ENCODE measurements around the gene PPM1F. TPM values are rescaled to one million over a fixed set of nuclear protein-coding genes. Genes with fewer than 3 reads are reported as not detected.
"Not testable (repeated sequence)": the region's sequence is repeated elsewhere in the genome, so short reads cannot be mapped to it uniquely, and the experiment has no call there.

The PPM1F gene
- total RNA-seq, 1 donor from 2014 or later = 17.5 TPM

- no peaks in the 10 kb centered on the region for H3K36me3 ChIP-seq
- intact Hi-C loops (cut with micrococcal nuclease) = no loop called here
- DNase-seq = no peak
- H3K27ac ChIP-seq (replicated peaks) = no peak overlapping the region
- H3K9me3 ChIP-seq (replicated peaks) = no peaks in the 10 kb centered on the region
- H3K27me3 ChIP-seq (ENCODE audit: low read depth) = no peaks in the 10 kb centered on the region
- H3K4me3 ChIP-seq = no peak overlapping the region
- no peak for TF ChIP-seq CTCF (IDR thresholded peaks at IDR 0.05; ENCODE audit: borderline replicate concordance)
- H3K4me1 ChIP-seq = no peaks in the 10 kb centered on the region
Observed at GRCh38 chr22:21904250-21904789, 48.3 kb downstream of the PPM1F start.

GRCh38 chr22:21903283-21903682 is 49.4 kb downstream of the PPM1F start:
- no peak for DNase-seq
- no peaks in the 10 kb centered on the region for H3K27me3 ChIP-seq (ENCODE audit: low read depth)
- H3K4me3 ChIP-seq = no peak overlapping the region
- no peaks in the 10 kb centered on the region for H3K4me1 ChIP-seq
- intact Hi-C loops (cut with micrococcal nuclease) = no loop called here
- TF ChIP-seq CTCF (IDR thresholded peaks at IDR 0.05; ENCODE audit: borderline replicate concordance) = no peak
- no peaks in the 10 kb centered on the region for H3K9me3 ChIP-seq (replicated peaks)
- H3K27ac ChIP-seq (replicated peaks) = no peak overlapping the region
- H3K36me3 ChIP-seq = no peaks in the 10 kb centered on the region

- no peak overlapping the region for H3K4me3 ChIP-seq
- no peaks in the 10 kb centered on the region for H3K4me1 ChIP-seq
- no peak overlapping the region for H3K27ac ChIP-seq (replicated peaks)
- no peaks in the 10 kb centered on the region for H3K27me3 ChIP-seq (ENCODE audit: low read depth)
- intact Hi-C loops (cut with micrococcal nuclease) = no loop called here
- no peaks in the 10 kb centered on the region for H3K36me3 ChIP-seq
- H3K9me3 ChIP-seq (replicated peaks) = no peaks in the 10 kb centered on the region
- TF ChIP-seq CTCF (IDR thresholded peaks at IDR 0.05; ENCODE audit: borderline replicate concordance) = no peak
- no peak for DNase-seq
Observed at GRCh38 chr22:21902296-21903087, 50.2 kb downstream of the PPM1F start.

- H3K27ac ChIP-seq (replicated peaks) = no peak overlapping the region
- no peak for TF ChIP-seq CTCF (IDR thresholded peaks at IDR 0.05; ENCODE audit: borderline replicate concordance)
- intact Hi-C loops (cut with micrococcal nuclease) = no loop called here
- H3K27me3 ChIP-seq (ENCODE audit: low read depth) = no peaks in the 10 kb centered on the region
- no peaks in the 10 kb centered on the region for H3K9me3 ChIP-seq (replicated peaks)
- DNase-seq = no peak
- H3K4me3 ChIP-seq = no peak overlapping the region
- no peaks in the 10 kb centered on the region for H3K36me3 ChIP-seq
- no peaks in the 10 kb centered on the region for H3K4me1 ChIP-seq
Observed at GRCh38 chr22:21898354-21898896, 54.2 kb downstream of the PPM1F start.

GRCh38 chr22:21896951-21897513 is 55.6 kb downstream of the PPM1F start:
- intact Hi-C loops (cut with micrococcal nuclease) = no loop called here
- H3K36me3 ChIP-seq = no peaks in the 10 kb centered on the region
- H3K27ac ChIP-seq (replicated peaks) = no peak overlapping the region
- DNase-seq = no peak
- no peak for TF ChIP-seq CTCF (IDR thresholded peaks at IDR 0.05; ENCODE audit: borderline replicate concordance)
- no peaks in the 10 kb centered on the region for H3K27me3 ChIP-seq (ENCODE audit: low read depth)
- H3K4me3 ChIP-seq = no peak overlapping the region
- H3K4me1 ChIP-seq = no peaks in the 10 kb centered on the region
- no peaks in the 10 kb centered on the region for H3K9me3 ChIP-seq (replicated peaks)

- H3K4me1 ChIP-seq; H3K27me3 ChIP-seq (ENCODE audit: low read depth); H3K27ac ChIP-seq (replicated peaks); H3K4me3 ChIP-seq; H3K9me3 ChIP-seq (replicated peaks); H3K36me3 ChIP-seq; intact Hi-C loops (cut with micrococcal nuclease); DNase-seq: not testable (repeated sequence)
Observed at GRCh38 chr22:21896275-21896674, 56.4 kb downstream of the PPM1F start.
